Omental fat pad (tissue), 4 donors: ENCODE measurements around the gene MTMR12. TPM values are rescaled to one million over a fixed set of nuclear protein-coding genes. Genes with fewer than 3 reads are reported as not detected.

Source experiments
- ATAC-seq: fragments of 150-250 bp; one replicate; pipeline ENCODE4 v1.9.1; 2016; ENCODE audit warnings: mild to moderate bottlenecking, moderate library complexity; ENCODE audit not compliant: low FRiP score
- DNase-seq: peaks from one replicate; pipeline ENCODE4 v3.0.0-alpha.2; 2019; ENCODE audit warnings: low spot score
- CTCF ChIP-seq, 3 donors: fragments of 450-650 bp; IDR thresholded peaks; one replicate each; pipeline ENCODE4 v1.5.1; 2016 to 2017; ENCODE audit warnings: antibody characterized with exemption in 3 of 3, mild to moderate bottlenecking in 3 of 3, moderate library complexity in 2 of 3
- total RNA-seq, 4 donors: library from RNA; depleted of rRNA; stranded (reverse); fragments of >200 nt; gene quantifications; one replicate each; pipeline ENCODE4 v1.1.0, GENCODE V29; 2016

Gene MTMR12
- total RNA-seq, 4 donors from 2014 or later: 34.2 to 79.5 (median 57.4) TPM

- ATAC-seq: no peak
- TF ChIP-seq CTCF (IDR thresholded peaks at IDR 0.05): no peak
- DNase-seq: no peak
These were observed 53.7 kb downstream of the MTMR12 start for GRCh38 chr5:32259033-32259432.

GRCh38 chr5:32258424-32258823, 54.3 kb downstream of the MTMR12 start:
- DNase-seq: no peak
- no peak for TF ChIP-seq CTCF (IDR thresholded peaks at IDR 0.05)
- no peak for ATAC-seq

- DNase-seq: no peak
- peak; percentile 27 for ATAC-seq
- TF ChIP-seq CTCF (IDR thresholded peaks at IDR 0.05): no peak
These were observed 57.2 kb downstream of the MTMR12 start for GRCh38 chr5:32255540-32255900.

- no peak for TF ChIP-seq CTCF (IDR thresholded peaks at IDR 0.05)
- peak; percentile 37 for ATAC-seq
- no peak for DNase-seq
These were observed 57.7 kb downstream of the MTMR12 start for GRCh38 chr5:32254881-32255539.

GRCh38 chr5:32251871-32252458, 60.8 kb downstream of the MTMR12 start:
- no peak for ATAC-seq
- no peak for DNase-seq
- TF ChIP-seq CTCF (IDR thresholded peaks at IDR 0.05): no peak

GRCh38 chr5:32249668-32250067, 63.1 kb downstream of the MTMR12 start:
- no peak for TF ChIP-seq CTCF (IDR thresholded peaks at IDR 0.05)
- ATAC-seq (no peak), DNase-seq (no peak)

GRCh38 chr5:32245742-32246141, 67.0 kb downstream of the MTMR12 start:
- no peak for TF ChIP-seq CTCF (IDR thresholded peaks at IDR 0.05)
- ATAC-seq: no peak
- DNase-seq: no peak
